Measurements from ENCODE around the gene WIPF1.

The WIPF1 gene

DNA sequence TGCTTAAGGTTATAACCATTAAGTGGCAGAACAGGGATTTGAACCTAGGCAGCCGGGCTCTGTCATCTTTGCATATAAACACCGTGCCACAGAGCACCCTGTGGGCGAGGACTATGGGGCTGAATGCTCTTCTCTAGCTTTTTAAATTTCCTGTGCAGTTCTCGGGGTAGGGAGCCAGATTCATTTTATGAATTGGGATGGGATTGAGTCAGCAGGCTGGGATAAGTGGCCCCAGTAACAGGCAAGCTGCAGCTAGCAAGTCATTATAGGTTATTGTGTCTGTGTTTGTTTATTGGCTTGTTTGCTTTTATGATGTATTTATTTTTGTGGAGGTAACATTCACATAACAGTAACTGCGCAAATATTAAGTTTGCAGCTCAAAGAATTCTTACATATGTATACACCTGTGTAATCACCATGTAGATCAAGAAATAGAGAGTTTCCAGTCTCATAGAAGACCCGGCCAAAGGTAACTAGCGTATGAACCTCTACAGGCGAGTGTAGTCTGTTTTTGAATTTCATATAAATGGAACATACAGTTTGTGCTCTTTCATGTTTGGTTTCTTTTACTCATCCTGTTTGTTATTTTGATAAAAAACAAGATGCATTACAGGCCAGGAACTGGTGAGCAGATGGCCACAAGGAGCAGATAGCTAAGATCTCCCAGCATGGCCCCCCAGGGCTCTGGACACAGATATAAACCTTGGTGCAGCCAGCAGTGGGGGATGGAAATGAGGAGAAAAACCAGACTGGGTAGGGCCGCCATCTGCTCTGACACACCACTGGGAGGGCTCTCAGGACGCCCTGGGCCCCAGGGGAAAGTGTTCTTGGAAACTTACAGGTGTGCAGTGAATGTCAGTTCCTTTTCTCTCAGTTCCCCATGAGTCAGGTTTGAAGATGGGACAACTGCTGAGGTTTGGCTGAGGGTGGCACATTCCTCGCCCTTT, 61.6 kb downstream of the WIPF1 start:
- no peak overlapping the region for H3K4me2 ChIP-seq (ENCODE audit: low read length)
- no peaks in the 10 kb centered on the region for H3K9me3 ChIP-seq (ENCODE audit: control insufficient read depth, low read length)
- no peaks in the 10 kb centered on the region for H3K79me2 ChIP-seq
- H2AFZ ChIP-seq: no peak overlapping the region
- no peak overlapping the region for H3K4me3 ChIP-seq (ENCODE audit: low read depth, low read length)
- no peaks in the 10 kb centered on the region for H3K4me1 ChIP-seq
- TF ChIP-seq, protein P1, sequence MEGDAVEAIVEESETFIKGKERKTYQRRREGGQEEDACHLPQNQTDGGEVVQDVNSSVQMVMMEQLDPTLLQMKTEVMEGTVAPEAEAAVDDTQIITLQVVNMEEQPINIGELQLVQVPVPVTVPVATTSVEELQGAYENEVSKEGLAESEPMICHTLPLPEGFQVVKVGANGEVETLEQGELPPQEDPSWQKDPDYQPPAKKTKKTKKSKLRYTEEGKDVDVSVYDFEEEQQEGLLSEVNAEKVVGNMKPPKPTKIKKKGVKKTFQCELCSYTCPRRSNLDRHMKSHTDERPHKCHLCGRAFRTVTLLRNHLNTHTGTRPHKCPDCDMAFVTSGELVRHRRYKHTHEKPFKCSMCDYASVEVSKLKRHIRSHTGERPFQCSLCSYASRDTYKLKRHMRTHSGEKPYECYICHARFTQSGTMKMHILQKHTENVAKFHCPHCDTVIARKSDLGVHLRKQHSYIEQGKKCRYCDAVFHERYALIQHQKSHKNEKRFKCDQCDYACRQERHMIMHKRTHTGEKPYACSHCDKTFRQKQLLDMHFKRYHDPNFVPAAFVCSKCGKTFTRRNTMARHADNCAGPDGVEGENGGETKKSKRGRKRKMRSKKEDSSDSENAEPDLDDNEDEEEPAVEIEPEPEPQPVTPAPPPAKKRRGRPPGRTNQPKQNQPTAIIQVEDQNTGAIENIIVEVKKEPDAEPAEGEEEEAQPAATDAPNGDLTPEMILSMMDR (IDR thresholded peaks at IDR 0.05): no peak
- no peaks in the 10 kb centered on the region for H3K27me3 ChIP-seq (ENCODE audit: control insufficient read depth, insufficient read depth, low read length)
- no peak overlapping the region for H3K27ac ChIP-seq
- H3K36me3 ChIP-seq (ENCODE audit: control insufficient read depth, insufficient read depth, low read length): no peaks in the 10 kb centered on the region
- no peak overlapping the region for H3K9ac ChIP-seq

DNA sequence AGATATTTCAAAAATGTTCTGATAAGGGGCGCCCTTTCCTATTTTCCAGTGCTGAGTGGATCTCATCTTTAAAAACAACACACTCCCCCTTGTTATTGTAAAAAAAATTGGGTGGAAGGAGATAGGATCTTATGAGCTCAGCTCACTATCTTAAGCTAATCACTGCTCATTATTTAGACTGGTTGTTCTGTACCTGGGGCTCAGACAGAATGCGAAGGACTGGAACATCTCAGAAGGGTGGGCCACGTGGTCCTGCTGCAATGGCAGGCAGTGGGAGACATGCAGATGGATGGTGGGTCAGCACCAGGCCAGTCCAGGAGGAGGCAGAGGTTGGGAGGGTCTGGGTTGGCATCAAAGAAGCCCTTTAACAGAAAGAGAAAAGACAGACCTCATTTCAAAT, 62.5 kb downstream of the WIPF1 start:
- no peak overlapping the region for H3K27ac ChIP-seq
- no peaks in the 10 kb centered on the region for H3K9me3 ChIP-seq (ENCODE audit: control insufficient read depth, low read length)
- no peaks in the 10 kb centered on the region for H3K36me3 ChIP-seq (ENCODE audit: control insufficient read depth, insufficient read depth, low read length)
- H3K27me3 ChIP-seq (ENCODE audit: control insufficient read depth, insufficient read depth, low read length): no peaks in the 10 kb centered on the region
- no peaks in the 10 kb centered on the region for H3K79me2 ChIP-seq
- TF ChIP-seq, protein P1 (IDR thresholded peaks at IDR 0.05): no peak
- no peaks in the 10 kb centered on the region for H3K4me1 ChIP-seq
- H2AFZ ChIP-seq: no peak overlapping the region
- H3K9ac ChIP-seq: no peak overlapping the region
- H3K4me3 ChIP-seq (ENCODE audit: low read depth, low read length): no peak overlapping the region
- no peak overlapping the region for H3K4me2 ChIP-seq (ENCODE audit: low read length)

GRCh38 chr2:174529916-174530315, 67.7 kb downstream of the WIPF1 start:
- no peak overlapping the region for H3K9ac ChIP-seq
- no peaks in the 10 kb centered on the region for H3K9me3 ChIP-seq (ENCODE audit: control insufficient read depth, low read length)
- H2AFZ ChIP-seq: no peak overlapping the region
- H3K4me3 ChIP-seq (ENCODE audit: low read depth, low read length): no peak overlapping the region
- H3K79me2 ChIP-seq: no peaks in the 10 kb centered on the region
- no peak overlapping the region for H3K27ac ChIP-seq
- H3K36me3 ChIP-seq (ENCODE audit: control insufficient read depth, insufficient read depth, low read length): no peaks in the 10 kb centered on the region
- no peaks in the 10 kb centered on the region for H3K27me3 ChIP-seq (ENCODE audit: control insufficient read depth, insufficient read depth, low read length)
- TF ChIP-seq, protein P1 (IDR thresholded peaks at IDR 0.05): no peak
- no peak overlapping the region for H3K4me2 ChIP-seq (ENCODE audit: low read length)
- no peaks in the 10 kb centered on the region for H3K4me1 ChIP-seq

DNA sequence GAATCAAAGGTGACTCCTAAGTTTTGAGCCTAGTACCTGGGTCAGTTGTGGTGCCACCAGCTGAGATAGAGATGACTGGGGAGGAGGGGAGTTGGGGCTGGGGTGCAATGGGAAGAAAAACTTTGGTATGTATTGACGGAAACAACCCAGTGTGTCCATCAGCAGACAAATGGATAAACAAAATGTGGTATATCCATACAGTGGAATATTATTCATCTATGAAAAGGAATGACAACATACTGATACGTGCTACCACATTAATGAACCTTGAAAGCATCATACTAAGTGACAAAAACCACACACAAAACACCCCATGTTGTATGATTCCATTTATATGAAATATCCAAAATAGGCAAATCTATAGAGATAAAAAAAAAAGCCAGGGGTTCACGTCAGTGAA, 69.6 kb downstream of the WIPF1 start:
- H3K4me2 ChIP-seq (ENCODE audit: low read length): no peak overlapping the region
- H2AFZ ChIP-seq: no peak overlapping the region
- no peaks in the 10 kb centered on the region for H3K36me3 ChIP-seq (ENCODE audit: control insufficient read depth, insufficient read depth, low read length)
- no peaks in the 10 kb centered on the region for H3K4me1 ChIP-seq
- TF ChIP-seq, protein P1 (IDR thresholded peaks at IDR 0.05): no peak
- H3K4me3 ChIP-seq (ENCODE audit: low read depth, low read length): no peak overlapping the region
- H3K9me3 ChIP-seq (ENCODE audit: control insufficient read depth, low read length): no peaks in the 10 kb centered on the region
- H3K27me3 ChIP-seq (ENCODE audit: control insufficient read depth, insufficient read depth, low read length): no peaks in the 10 kb centered on the region
- H3K27ac ChIP-seq: no peak overlapping the region
- no peaks in the 10 kb centered on the region for H3K79me2 ChIP-seq
- H3K9ac ChIP-seq: no peak overlapping the region
